HEK293 (cell line): ENCODE data around the gene RNF43.

Experiments used
- BCL11A ChIP-seq: fragments of 450-650 bp; formaldehyde crosslinking; IDR thresholded peaks from 2 replicates; pipeline ENCODE4 v1.5.1; 2016; ENCODE audit warnings: low read depth, missing biosample characterization, missing genetic modification characterization
- BCL11B ChIP-seq: fragments of 450-650 bp; formaldehyde crosslinking; IDR thresholded peaks from 2 replicates; pipeline ENCODE4 v1.5.1; 2016; ENCODE audit warnings: low read depth, missing biosample characterization, missing genetic modification characterization
- GLI2 ChIP-seq: fragments of 450-650 bp; formaldehyde crosslinking; IDR thresholded peaks from 2 replicates; pipeline ENCODE4; 2017; ENCODE audit warnings: missing biosample characterization, missing genetic modification characterization, low read depth, borderline replicate concordance
- IKZF3 ChIP-seq: fragments of 450-650 bp; IDR thresholded peaks from 2 replicates; pipeline ENCODE4 v1.5.0; 2018; ENCODE audit warnings: missing biosample characterization, mild to moderate bottlenecking, missing genetic modification characterization, moderate library complexity
- PRDM2 ChIP-seq: fragments of 450-650 bp; formaldehyde crosslinking; IDR thresholded peaks from 2 replicates; pipeline ENCODE4 v1.5.1; 2016; ENCODE audit warnings: missing biosample characterization, missing genetic modification characterization, borderline replicate concordance
- TRIM28 ChIP-seq: IDR thresholded peaks from 2 replicates; pipeline ENCODE4 v1.6.1; 2011; ENCODE audit warnings: low read length, control low read depth, borderline replicate concordance
- ZBTB20 ChIP-seq: fragments of 450-650 bp; formaldehyde crosslinking; IDR thresholded peaks from 2 replicates; pipeline ENCODE4 v1.5.1; 2016; ENCODE audit warnings: missing biosample characterization, missing genetic modification characterization
- ZEB2 ChIP-seq: fragments of 450-650 bp; formaldehyde crosslinking; IDR thresholded peaks from 2 replicates; pipeline ENCODE4 v1.5.1; 2016; ENCODE audit warnings: missing biosample characterization, missing genetic modification characterization
- ZFP69B ChIP-seq: fragments of 450-650 bp; formaldehyde crosslinking; IDR thresholded peaks from 2 replicates; pipeline ENCODE4 v1.5.1; 2016; ENCODE audit warnings: missing biosample characterization, missing genetic modification characterization
- ZIC2 ChIP-seq: fragments of 450-650 bp; formaldehyde crosslinking; IDR thresholded peaks from 2 replicates; pipeline ENCODE4 v1.5.1; 2016; ENCODE audit warnings: missing biosample characterization, missing genetic modification characterization
- ZNF121 ChIP-seq: fragments of 450-650 bp; formaldehyde crosslinking; IDR thresholded peaks from 2 replicates; pipeline ENCODE4 v1.5.1; 2016; ENCODE audit warnings: missing biosample characterization, missing genetic modification characterization
- ZNF146 ChIP-seq: fragments of 450-650 bp; formaldehyde crosslinking; IDR thresholded peaks from 2 replicates; pipeline ENCODE4 v1.5.1; 2016; ENCODE audit warnings: missing biosample characterization, missing genetic modification characterization
- ZNF148 ChIP-seq: fragments of 450-650 bp; formaldehyde crosslinking; IDR thresholded peaks from 2 replicates; pipeline ENCODE4 v1.5.0; 2017; ENCODE audit warnings: missing biosample characterization, missing genetic modification characterization, borderline replicate concordance
- ZNF184 ChIP-seq: fragments of 450-650 bp; IDR thresholded peaks from 2 replicates; pipeline ENCODE4 v1.5.1; 2018; ENCODE audit warnings: missing biosample characterization, mild to moderate bottlenecking, missing genetic modification characterization
- ZNF19 ChIP-seq: fragments of 450-650 bp; formaldehyde crosslinking; IDR thresholded peaks from 2 replicates; pipeline ENCODE4; 2016; ENCODE audit warnings: missing biosample characterization, missing genetic modification characterization, low read depth
- ZNF239 ChIP-seq: fragments of 450-650 bp; formaldehyde crosslinking; IDR thresholded peaks from 2 replicates; pipeline ENCODE4 v1.5.1; 2016; ENCODE audit warnings: missing biosample characterization, missing genetic modification characterization
- ZNF24 ChIP-seq: fragments of 450-650 bp; formaldehyde crosslinking; IDR thresholded peaks from 2 replicates; pipeline ENCODE4 v1.5.1; 2016; ENCODE audit warnings: missing biosample characterization, missing genetic modification characterization
- ZNF274 ChIP-seq, 2 experiments: fragments of 200-500 bp in 1 of 2; fragments of 450-650 bp in 1 of 2; sonication (Bioruptor generic) in 1 of 2; formaldehyde crosslinking in 1 of 2; IDR thresholded peaks; 2 replicates each; pipeline versions ENCODE4 v1.5.1 to v1.6.1; 2014 to 2016; ENCODE audit warnings: borderline replicate concordance in 1 of 2, inconsistent platforms in 1 of 2, low read length in 1 of 2, missing biosample characterization in 1 of 2, missing genetic modification characterization in 1 of 2
- ZNF280C ChIP-seq: fragments of 450-650 bp; formaldehyde crosslinking; IDR thresholded peaks from 2 replicates; pipeline ENCODE4 v1.5.1; 2016; ENCODE audit warnings: missing biosample characterization, missing genetic modification characterization
- ZNF488 ChIP-seq: fragments of 450-650 bp; formaldehyde crosslinking; IDR thresholded peaks from 2 replicates; pipeline ENCODE4 v1.5.1; 2016; ENCODE audit warnings: missing biosample characterization, missing genetic modification characterization
- ZNF501 ChIP-seq: fragments of 450-650 bp; formaldehyde crosslinking; IDR thresholded peaks from 2 replicates; pipeline ENCODE4 v1.5.1; 2016; ENCODE audit warnings: missing biosample characterization, missing genetic modification characterization
- ZNF514 ChIP-seq: fragments of 450-650 bp; formaldehyde crosslinking; IDR thresholded peaks from 2 replicates; pipeline ENCODE4 v1.5.1; 2016; ENCODE audit warnings: missing biosample characterization, missing genetic modification characterization
- ZNF529 ChIP-seq: fragments of 450-650 bp; formaldehyde crosslinking; IDR thresholded peaks from 2 replicates; pipeline ENCODE4 v1.5.1; 2017; ENCODE audit warnings: missing genetic modification characterization, missing biosample characterization; ENCODE audit not compliant: insufficient replicate concordance
- ZNF561 ChIP-seq: fragments of 450-650 bp; IDR thresholded peaks from 2 replicates; pipeline ENCODE4 v1.5.1; 2018; ENCODE audit warnings: missing biosample characterization, missing genetic modification characterization, borderline replicate concordance
- ZNF600 ChIP-seq: fragments of 450-650 bp; formaldehyde crosslinking; IDR thresholded peaks from 2 replicates; pipeline ENCODE4 v1.5.1; 2016; ENCODE audit warnings: missing biosample characterization, missing genetic modification characterization
- ZNF610 ChIP-seq: fragments of 450-650 bp; formaldehyde crosslinking; IDR thresholded peaks from 2 replicates; pipeline ENCODE4 v1.5.1; 2016; ENCODE audit warnings: missing biosample characterization, missing genetic modification characterization, borderline replicate concordance
- ZNF658 ChIP-seq: fragments of 450-650 bp; formaldehyde crosslinking; IDR thresholded peaks from 2 replicates; pipeline ENCODE4; 2016; ENCODE audit warnings: missing biosample characterization, missing genetic modification characterization
- ZNF785 ChIP-seq: fragments of 450-650 bp; formaldehyde crosslinking; IDR thresholded peaks from 2 replicates; pipeline ENCODE4 v1.5.1; 2016; ENCODE audit warnings: missing biosample characterization, missing genetic modification characterization
- ZXDB ChIP-seq: fragments of 450-650 bp; formaldehyde crosslinking; IDR thresholded peaks from 2 replicates; pipeline ENCODE4 v1.5.1; 2016; ENCODE audit warnings: missing biosample characterization, missing genetic modification characterization

RNF43 gene

GRCh38 chr17:58391302-58391984 lies 25.9 kb downstream of the RNF43 start (continued):
- peak; percentile 71 for TF ChIP-seq ZNF501 (tag by site-specific recombination)
- TF ChIP-seq ZBTB20 (tag by site-specific recombination), result peak; percentile 16; the same call in 1 of the 2 replicates
- no peak for TF ChIP-seq ZNF148 (tag by site-specific recombination)
- no peak for TF ChIP-seq ZNF785 (tag by site-specific recombination)
- no peak; the same call in 1 of the 2 replicates for TF ChIP-seq ZNF121 (tag by site-specific recombination)
- peak; percentile 91 for TF ChIP-seq ZIC2 (tag by site-specific recombination)
- no peak for TF ChIP-seq ZNF514 (tag by site-specific recombination)
- TF ChIP-seq GLI2 (tag by site-specific recombination), result peak; percentile 75; the same call in 1 of the 2 replicates
- TF ChIP-seq ZNF146 (tag by site-specific recombination), result no peak
- 0 out of 2 replicates have a peak, but pooled peaks have one; percentile 49 for TF ChIP-seq ZFP69B
- TF ChIP-seq BCL11A (tag by site-specific recombination), result peak; percentile 80
- TF ChIP-seq ZNF24, result peak; percentile 97
- TF ChIP-seq ZNF561, result peak; percentile 97
- TF ChIP-seq ZNF658 (tag by site-specific recombination), result no peak
- no peak for TF ChIP-seq ZNF488 (tag by site-specific recombination)
- TF ChIP-seq ZNF19 (tag by site-specific recombination), result no peak
- TF ChIP-seq TRIM28, result peak; percentile 93
- TF ChIP-seq ZNF600 (tag by site-specific recombination), result peak; percentile 94
- TF ChIP-seq ZNF529 (tag by site-specific recombination), result no peak
- peak; percentile 94 for TF ChIP-seq ZXDB
- TF ChIP-seq ZNF184 (tag by site-specific recombination), result peak; percentile 90
- no peak for TF ChIP-seq ZNF274 (IDR thresholded peaks at IDR 0.05; ENCODE audit: low read length)
- no peak for TF ChIP-seq ZNF274 (tag by site-specific recombination; IDR thresholded peaks at IDR 0.05; ENCODE audit: borderline replicate concordance)
- no peak for TF ChIP-seq ZNF239 (tag by site-specific recombination)
- TF ChIP-seq ZEB2 (tag by site-specific recombination), result peak; percentile 88
- no peak for TF ChIP-seq PRDM2
- TF ChIP-seq IKZF3, result peak; percentile 94
- TF ChIP-seq ZNF610, result peak; percentile 76
- TF ChIP-seq ZNF280C (tag by site-specific recombination), result no peak
- 0 out of 2 replicates have a peak, but pooled peaks have one; percentile 53 for TF ChIP-seq BCL11B (tag by site-specific recombination)
